GM21717 (cell line): ENCODE measurements around the gene SEMA6B.
"Not testable (repeated sequence)": the region's sequence is repeated elsewhere in the genome, so short reads cannot be mapped to it uniquely, and the experiment has no call there.

Experiments used
- ATAC-seq: cut with Tn5 transposase; IDR thresholded peaks from one replicate; pipeline ENCODE4 v1.9.1; 2021; ENCODE audit warnings: mild to moderate bottlenecking, moderate library complexity; ENCODE audit not compliant: unreplicated experiment

The SEMA6B gene

DNA sequence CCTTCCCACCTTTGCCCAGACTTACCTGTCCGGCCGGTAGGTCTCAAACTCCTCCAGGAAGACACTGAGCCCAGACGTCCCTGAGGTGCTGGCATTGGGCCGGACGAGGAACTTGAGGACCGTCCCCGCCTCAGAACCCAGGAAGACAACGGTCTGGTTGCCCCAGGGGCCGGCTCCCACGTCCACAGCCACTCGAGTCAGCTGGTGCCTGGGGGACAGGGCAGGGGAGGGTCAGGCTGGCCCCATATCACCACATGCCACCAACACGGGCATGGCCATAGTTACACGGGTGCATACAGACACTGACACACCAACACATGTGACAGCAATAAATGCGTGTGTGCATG is 11.3 kb downstream of the SEMA6B start:
- no peak for ATAC-seq

DNA sequence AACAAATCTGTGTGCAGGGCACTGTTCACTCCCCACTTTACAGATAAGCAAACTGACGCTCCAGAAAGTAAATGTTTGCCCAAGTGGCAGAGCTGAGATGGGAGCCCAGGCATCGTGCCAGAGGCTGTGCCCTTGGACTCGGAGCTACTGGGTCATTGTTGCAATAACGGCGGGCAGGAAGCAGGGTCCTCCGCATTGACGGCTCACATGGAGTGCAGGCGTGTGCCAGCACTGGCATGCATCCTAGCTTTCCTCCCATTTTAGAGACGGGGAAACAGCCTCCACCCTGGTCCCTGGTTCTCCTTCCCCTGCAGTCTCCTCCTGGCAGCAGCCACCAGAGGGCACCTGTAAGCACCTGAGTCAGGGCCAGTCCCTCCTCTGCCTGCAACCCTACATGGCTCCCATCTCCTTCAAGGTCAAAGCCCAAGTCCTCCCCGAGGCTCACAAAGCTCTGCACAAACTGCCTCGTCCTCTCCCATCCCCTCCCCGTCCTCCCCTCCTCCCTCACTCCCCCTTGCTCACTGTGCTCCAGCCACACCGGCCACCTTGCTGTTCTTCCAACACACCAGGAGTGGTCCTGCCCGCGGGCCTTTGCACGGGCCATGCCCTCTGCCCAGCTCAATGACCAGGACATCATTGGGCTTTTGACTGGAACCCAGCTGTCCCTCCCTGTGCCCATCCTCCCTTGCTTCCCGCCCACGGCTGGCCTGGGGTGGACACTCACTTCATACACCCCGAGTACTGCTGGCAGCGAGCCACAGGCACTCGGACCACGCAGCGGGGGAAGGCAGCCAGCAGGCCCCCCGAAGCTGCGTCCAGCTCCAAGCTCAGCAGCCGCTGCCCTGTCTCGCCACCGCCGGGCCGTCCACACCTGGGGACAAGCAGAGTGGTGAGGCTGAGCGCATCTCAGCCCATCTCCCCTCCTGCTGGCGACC is 11.9 kb downstream of the SEMA6B start:
- no peak for ATAC-seq

DNA sequence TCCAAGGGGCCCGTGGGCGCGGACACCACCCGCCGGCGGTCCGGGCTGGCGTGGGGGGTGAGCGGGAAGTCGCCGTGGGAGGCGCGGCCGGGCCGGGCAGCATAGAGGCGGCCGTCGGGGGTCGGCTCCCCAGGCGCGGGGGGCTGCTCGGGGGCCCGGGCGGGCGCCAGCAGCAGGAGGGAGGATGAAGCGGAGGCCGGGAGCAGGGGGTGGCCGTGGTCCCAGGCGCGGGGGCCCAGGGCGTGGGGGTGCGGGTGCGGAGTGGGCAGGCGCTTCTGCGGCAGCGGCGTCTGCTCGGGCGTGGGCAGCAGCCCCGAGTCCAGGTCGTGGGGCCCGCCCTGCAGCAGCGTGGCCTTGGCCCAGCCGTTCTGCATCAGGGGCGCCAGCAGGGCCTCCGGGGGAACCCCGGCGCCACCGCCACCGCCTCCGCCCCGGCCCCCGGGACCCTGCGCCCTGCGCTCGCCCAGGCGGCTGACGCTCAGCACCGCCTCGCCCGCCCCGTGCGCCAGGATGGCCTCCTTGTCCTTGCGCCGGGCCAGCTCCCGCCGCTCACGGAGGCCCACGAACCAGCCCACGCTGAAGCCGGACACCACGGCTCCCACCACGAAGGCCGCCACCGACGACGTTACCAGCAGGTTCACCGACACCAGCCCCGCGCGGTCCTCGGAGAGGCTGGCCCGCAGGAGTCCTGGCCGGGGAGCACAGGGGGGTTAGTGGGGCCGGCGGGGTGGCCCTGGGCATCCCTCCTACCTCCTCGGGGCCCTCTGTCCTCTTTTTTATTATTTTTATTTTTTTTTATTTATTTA is 15.4 kb downstream of the SEMA6B start:
- no peak for ATAC-seq

DNA sequence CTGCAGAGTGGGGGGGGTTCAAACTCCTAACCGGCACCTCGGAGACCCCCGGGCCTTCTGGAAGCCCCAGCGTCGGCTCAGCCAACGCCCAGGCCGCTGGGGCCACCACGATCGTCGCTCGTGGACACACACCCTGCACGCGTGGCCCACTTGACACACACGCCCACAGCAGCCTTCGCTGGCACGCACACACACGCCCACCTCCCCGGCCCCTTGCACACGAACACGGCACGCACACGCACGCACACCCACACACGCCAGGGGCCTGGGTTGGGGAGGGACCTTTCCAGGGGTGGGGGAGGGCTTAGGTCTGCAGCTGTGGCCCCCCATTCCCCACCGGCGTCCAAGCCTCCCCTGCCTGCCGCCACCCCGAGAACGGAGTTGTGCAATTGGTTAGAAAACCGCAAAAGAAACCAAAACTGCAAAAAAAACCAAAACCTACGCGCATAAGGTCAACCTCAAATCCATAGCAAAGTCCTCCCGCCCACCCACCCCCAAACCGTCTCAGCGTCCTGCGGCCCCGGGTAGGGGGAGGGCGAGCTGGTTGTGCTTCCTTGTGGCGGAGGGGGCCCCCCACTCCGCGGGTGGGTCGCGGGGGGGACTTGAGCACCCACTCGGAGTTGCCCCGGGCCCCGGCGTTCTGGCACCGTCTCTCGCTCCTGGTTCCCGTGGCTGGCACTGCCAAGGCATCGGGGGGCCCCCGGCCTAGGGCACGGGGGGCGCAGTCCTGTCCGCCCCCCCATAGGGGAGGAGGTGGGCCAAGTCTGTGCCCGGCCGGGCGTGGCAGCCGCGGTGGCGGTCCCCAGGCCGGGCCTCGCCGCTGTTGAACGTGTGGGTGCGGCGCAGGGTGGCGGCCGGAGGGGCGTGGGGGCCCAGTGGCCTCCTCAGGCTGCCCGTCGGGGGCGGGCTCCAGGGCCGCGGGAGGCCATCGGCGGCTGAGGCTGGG is 16.3 kb downstream of the SEMA6B start:
- ATAC-seq: no peak

DNA sequence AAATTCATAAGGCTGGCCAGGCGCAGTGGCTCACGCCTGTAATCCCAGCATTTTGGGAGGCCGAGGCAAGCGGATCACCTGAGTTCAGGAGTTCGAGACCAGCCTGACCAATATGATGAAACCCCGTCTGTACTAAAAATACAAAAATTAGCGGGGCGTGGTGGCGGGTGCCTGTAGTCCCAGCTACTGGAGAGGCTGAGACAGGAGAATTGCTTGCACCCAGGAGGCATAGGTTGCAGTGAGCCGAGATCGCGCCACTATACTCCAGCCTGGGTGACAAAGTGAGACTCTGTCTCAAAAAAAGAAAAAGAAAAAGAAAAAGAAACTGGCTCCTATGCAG is 17.7 kb downstream of the SEMA6B start:
- ATAC-seq: not testable (repeated sequence)

DNA sequence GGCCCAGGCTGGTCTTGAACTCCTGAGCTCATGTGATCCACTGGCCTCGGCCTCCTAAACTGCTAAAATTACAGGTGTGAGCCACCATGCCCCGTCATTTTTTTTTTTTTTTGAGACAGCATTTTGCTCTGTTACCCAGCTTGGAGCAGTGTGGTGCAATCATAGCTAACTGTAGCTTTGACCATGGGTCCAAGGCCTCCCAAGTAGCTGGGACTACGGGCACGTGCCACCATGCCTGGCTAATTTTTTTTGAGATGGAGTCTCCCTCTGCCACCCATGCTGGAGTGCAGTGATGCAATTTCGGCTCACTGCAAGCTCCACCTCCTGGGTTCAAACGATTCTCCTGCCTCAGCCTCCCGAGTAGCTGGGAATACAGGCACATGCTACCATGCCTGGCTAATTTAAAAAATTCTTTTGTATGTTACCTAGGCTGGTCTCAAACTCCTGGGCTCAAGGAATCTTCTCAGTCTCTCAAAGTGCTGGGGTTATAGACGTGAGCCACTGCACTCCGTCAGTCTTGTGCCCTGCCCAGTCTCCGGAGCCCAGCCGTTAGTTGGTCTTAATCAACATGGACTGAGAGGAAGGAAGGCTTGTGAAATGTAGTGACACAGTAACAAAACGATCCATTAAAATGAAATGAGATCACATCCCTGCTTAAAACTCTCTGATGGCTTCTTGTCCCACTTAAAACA is 18.2 kb downstream of the SEMA6B start:
- ATAC-seq: no peak

DNA sequence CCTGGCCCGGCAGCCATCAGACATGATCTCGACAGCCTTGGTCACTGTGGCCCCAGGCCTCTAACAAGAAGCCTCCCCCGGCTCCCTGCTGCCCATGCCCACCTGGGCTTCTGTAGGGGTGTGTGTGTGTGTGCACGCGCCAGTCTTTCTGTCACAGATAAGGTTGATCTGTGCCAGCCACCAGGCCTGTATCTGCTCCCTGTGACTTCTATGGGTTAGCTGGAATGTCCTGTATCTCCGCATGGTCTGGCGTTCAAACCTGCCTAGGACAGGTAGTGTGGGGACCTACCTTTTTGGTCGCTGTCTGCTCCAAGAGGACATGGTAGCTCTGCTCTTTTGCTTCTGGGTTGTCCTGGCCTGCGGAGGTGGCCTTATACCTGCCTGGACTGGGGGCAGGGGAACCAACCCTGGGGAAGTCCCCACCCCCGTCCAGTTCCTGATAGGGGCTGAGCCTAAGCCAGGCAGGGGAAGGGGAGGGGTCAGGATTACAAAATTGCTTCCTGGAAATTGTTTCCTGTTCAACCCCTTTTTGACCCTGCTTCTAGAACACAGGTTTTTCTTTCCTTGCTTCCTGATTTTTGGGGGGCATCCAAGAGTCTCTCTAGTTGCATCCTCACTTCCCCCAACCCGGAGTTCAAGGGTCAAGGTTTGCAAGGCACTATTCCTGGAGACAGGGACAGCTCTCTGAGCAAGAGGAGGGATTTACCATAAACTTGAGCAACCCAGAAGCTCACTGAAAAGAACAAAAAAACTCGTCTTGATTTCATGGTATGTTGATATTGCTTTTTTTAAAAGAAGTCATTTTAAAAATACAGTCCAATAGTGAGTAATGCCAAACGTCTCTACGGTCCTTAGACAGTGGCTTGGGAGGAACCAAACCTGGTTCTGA is 19.5 kb downstream of the SEMA6B start, which contains the start of gene LRG1:
LRG1 (minus strand) TSS at position 344 of the 889 bp plus-strand sequence; CDS start at position 321, 23 bp downstream.
- ATAC-seq: no peak

DNA sequence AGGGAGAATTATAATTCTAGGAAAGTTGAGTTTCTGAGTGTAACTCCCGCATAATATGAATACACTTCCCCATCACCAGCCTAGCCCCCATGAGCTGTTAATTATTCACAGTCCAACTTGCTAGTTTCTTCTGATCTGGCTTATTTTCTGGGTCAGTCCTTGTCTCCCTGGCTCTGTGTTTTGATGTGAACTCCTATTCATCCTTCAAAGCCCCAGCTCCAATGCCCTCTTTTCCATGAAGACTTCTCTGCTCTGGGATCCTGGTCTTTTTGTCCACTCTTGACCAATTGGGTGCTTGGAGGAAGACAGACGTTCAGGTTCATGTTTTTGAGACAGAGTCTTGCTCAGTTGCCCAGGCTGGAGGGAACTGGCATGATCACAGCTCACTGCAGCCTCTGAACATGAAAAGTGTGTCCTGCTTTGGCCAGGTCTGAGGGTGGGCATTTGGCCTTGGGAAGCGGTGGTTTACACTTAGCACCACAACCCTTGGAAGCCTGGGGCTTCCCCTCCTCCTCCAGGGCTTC is 20.3 kb downstream of the SEMA6B start:
- no peak for ATAC-seq

DNA sequence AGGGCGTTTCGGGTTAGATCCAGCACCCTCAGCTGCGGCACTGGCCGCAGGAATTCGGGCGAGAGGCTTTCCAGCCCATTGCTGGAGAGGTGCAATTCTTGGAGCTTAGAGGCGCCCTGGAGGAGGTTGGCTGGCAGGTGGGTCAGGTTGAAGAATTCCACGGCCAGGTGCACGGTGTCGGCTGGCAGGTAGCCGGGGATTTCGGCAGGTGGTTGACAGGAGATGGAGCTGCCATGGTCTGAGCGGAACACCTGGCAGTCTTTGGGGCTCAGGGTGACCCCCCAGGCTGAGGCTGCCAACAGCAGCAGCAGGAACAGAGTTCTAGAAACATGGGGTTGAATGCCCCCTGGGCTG is 20.9 kb downstream of the SEMA6B start:
- ATAC-seq: no peak

DNA sequence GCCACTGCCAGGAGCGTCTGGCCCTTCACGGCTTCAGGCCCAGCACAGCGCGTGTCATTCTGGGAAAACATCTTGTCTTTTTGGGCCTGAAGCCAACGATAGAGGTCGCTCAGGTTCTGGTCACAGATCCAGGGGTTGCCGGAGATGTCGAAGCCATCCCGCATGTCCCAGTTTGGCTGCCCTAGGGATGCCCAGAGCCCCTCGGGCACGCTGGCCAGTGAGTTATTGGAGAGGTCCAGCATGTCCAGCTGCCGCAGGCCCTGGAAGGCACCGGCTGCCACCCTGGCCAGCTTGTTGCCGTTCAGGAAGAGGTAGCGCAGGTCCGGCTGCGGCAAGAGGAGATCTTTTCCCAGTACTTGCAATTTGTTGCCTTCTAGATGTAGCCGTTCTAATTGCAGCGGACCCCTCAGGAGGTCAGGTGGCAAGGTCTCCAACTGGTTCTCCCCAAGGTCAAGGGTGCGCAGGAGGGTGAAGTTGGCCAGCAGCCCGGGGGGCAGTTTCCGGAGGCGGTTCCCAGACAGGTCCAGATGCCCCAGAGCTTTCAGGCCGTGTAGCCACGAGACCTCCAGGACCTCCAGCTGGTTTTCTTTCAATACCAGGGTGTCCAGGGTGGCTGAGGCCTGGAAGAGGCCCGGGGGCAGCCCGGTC is 21.4 kb downstream of the SEMA6B start:
- no peak for ATAC-seq

DNA sequence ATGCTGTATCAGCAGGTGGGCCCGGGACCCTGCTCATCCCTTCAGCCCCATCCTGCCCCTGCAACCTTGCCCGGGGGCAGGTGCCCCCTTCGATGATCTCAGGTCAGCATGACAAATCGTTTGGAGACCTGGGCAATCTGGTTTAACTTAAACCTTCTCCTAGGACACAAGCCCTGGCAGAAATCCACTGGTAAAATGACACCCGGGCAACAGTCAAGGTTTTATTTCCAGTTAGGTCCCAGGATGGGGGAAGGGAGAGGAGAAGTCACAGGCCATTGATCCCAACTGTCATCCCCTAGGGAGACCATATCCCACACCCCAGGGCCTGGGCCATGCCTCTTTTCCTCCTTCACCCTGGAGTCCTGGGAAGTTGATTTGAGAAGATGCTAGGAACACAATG is 22.7 kb downstream of the SEMA6B start:
- ATAC-seq: no peak

DNA sequence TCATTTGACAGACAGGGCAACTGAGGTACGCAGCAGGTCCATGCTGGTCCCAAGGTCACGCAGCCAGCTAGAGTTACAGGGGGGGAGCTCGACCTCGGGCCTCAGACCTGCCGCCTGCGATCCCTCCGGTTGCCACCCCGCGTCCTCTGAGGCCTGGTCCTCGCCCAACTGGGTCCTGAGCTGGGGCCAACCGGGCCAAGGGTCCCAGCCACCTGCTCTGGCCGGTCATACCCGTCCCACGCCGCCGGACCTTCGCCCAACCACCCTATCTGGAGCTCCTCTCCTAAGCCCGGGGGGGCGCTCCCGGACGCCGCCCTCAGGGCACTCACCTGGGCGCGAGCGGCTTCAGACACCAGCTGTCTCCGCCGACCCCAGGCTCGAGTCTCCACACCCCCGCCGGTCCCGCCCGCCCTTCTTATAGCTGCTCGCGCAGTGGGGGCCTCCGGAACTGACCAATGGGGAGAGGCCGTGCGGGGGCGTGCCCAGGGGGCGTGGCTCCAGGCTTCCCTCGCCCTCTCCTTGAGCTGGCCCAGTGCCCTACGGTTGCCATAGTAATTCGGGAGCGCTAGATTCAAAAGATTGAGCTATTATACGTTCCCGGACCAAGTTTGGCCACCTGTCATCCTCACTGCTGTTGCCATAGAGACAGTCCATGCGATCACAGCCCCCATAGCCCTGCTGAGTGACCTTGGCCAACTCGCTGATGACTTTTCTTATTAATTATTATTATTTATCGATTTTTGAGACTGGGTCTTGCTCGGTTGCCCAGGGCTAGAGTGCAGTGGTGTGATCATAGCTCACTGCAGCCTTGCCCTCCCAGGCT is 24.4 kb downstream of the SEMA6B start, which contains the start of gene PLIN5:
PLIN5 (minus strand) TSS at position 389 of the 823 bp plus-strand sequence. CDS start 1,150 bp downstream, outside the sequence.
- ATAC-seq: no peak

DNA sequence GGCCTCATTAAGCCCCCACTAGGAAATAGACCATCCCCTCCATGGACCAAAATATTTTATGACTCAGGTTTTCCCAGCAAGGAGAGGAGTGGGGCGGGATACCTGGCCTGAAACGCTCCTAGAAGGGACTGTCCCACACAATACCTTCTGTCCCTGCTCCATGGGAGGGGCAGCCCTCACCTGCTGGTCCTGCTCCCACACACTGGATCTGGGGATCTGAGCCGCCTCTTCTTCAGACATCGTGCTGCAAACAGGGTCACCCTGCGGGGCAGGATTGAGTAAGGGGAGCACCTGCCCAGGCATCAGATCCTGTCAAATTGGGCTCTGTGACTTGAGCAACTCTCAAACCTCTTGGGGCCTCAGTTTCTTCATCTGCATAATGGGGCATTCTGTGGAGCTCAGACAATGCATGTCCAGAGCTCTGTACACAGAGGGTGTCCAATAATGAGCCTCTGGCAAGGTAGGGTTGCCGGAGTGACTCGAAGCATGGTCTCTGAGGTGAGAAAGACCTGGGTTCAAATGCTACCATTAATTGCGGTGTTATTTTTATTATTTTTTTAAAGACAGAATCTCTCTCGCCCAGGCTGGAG is 25.6 kb downstream of the SEMA6B start:
- no peak for ATAC-seq

DNA sequence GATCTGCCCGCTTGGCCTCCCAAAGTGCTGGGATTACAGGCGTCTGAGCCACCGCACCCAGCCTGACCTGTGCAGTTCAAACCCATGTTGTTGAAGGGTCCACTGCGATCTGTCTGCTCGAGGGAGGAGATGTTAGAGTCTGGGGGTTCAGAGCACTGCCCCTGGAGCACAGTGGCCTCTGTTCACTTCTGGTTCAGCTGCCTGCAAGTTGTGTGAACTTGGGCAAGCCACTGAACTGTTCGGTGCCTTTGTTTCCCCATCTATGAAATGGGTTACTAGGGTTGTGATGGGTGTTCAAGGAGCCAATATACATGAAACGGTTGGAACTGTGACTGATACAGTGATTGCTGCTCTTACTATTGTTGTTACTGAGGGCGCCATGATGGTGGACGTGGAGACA is 26.1 kb downstream of the SEMA6B start:
- ATAC-seq: no peak

DNA sequence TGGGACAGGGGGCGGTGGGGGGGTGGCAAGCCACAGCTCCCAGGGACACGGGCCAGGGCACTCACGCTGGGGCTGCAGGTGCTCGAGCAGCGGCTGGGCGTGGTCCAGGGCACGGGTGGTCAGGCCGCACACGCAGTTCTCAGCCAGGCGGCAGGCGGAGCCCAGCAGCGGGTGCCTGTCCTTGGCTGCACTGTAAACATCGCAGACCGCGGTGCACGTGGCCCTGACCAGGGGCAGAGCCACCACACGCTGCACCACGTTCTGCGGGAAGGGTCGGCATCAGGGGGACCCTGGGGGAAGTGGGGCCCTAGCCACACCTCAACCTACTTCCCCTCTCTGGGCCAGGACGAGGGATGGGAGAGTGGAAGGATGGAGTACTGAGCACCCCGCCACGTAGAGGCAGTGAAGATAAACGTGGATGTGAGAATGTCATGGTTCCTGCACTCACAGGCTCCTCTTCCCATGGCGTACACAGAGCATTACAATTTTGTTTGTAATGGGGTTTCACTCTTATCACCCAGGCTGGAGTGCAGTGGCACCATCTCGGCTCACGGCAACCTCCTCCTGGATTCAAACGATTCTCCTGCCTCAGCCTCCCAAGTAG is 27.8 kb downstream of the SEMA6B start:
- no peak for ATAC-seq

DNA sequence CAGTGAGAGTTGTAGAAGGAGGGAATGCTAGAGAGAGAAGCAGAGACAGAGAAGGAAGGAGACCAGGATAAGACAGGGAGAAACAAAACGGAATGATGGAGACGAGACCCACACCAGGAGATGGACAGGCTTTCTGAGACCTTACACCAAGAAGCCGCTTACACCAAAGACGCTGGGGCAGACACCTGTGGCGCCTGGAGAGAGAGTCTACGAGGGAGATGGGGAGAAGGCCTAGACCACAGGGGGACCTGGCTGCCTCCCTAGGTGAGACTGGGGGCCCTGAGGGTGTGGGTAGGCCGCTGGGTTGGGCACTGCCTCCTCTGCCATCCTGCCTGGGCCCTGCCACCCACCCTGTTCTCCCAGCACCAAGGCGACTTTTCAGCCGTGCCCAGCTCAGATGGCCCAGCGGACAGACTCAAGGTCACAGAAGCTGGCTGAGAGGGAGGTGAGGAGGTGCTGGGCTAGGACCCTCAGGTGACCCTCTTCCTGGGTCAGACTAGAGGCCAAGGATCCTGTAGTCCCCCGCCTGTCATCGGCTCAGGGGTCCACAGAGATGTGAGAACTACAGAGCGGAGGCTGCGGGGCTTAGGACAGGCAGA is 29.5 kb downstream of the SEMA6B start:
- no peak for ATAC-seq

DNA sequence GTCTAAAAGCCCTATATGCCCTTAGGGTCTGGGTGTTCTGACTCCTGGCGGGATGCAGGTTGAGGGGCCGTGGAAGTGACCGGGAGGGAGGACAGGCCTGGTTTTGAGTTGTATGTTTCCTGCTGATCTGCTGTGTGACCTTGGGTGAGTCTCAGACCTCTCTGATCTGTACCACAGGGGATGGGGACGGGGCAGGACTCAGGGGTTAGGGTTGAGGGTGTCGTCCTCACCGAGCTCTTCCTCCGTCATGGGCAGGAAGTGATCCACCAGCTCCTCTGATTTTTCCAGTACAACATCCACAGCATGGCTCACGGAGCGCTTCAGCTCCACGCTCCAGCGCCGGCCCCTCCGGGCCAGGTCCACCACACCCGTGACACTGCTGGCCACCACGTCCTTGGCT is 30.6 kb downstream of the SEMA6B start:
- no peak for ATAC-seq
